Keratinocyte (primary cell): ENCODE measurements around the gene CLDN24. TPM values are rescaled to one million over a fixed set of nuclear protein-coding genes. Genes with fewer than 3 reads are reported as not detected.

Source experiments
- DNase-seq: peaks from one replicate; pipeline ENCODE4 v3.0.0-alpha.2; 2011; ENCODE audit warnings: low read depth, missing footprints, low spot score
- FAIRE-seq: peaks from 2 replicates; lab custom pipeline; 2011; peaks lifted over from hg19 to GRCh38; lab: Jason Lieb, UNC
- H2AFZ ChIP-seq: 2 replicates; pipeline ENCODE4 v1.6.0; 2012; ENCODE audit warnings: low read length, control low read depth, inconsistent platforms; ENCODE audit not compliant: control insufficient read depth
- H3K27ac ChIP-seq: 2 replicates; pipeline ENCODE4 v1.5.1; 2011; ENCODE audit warnings: low read length; ENCODE audit not compliant: control insufficient read depth, insufficient read depth
- H3K27me3 ChIP-seq: 3 replicates; pipeline ENCODE4 v1.6.0; 2011; ENCODE audit warnings: low read length; ENCODE audit not compliant: control insufficient read depth, insufficient read depth; ENCODE audit errors: extremely low read depth
- H3K36me3 ChIP-seq, 2 experiments: 2 replicates in 1 of 2; 3 replicates in 1 of 2; pipeline ENCODE4 v1.5.1; 2011; ENCODE audit warnings: low read length in 2 of 2, mild to moderate bottlenecking in 1 of 2; ENCODE audit not compliant: control insufficient read depth in 2 of 2, insufficient read depth in 2 of 2; ENCODE audit errors: extremely low read depth in 1 of 2
- H3K4me1 ChIP-seq: 3 replicates; pipeline ENCODE4 v1.5.1; 2011; ENCODE audit warnings: low read length; ENCODE audit not compliant: control insufficient read depth, insufficient read depth; ENCODE audit errors: extremely low read depth
- H3K4me2 ChIP-seq: 3 replicates; pipeline ENCODE4 v1.6.0; 2011; ENCODE audit warnings: low read depth, low read length; ENCODE audit not compliant: control insufficient read depth, insufficient read depth; ENCODE audit errors: extremely low read depth
- H3K4me3 ChIP-seq, 3 experiments: fragments of 200-600 bp in 1 of 3; sonication (generic) in 1 of 3; 2 replicates in 2 of 3; 3 replicates in 1 of 3; pipeline ENCODE4 v1.5.1; 2011 to 2016; ENCODE audit warnings: low read length in 3 of 3, mild to moderate bottlenecking in 3 of 3, control low read depth in 2 of 3, inconsistent platforms in 1 of 3, low read depth in 1 of 3, mixed read lengths in 1 of 3, mixed run types in 1 of 3, moderate library complexity in 1 of 3; ENCODE audit not compliant: control insufficient read depth in 2 of 3, insufficient read depth in 2 of 3; ENCODE audit errors: extremely low read depth in 1 of 3
- H3K79me2 ChIP-seq: 2 replicates; pipeline ENCODE4 v1.6.0; 2012; ENCODE audit warnings: low read length; ENCODE audit not compliant: control insufficient read depth, insufficient read depth
- H3K9ac ChIP-seq: 3 replicates; pipeline ENCODE4 v1.6.0; 2011; ENCODE audit warnings: low read length; ENCODE audit not compliant: control insufficient read depth, insufficient read depth; ENCODE audit errors: extremely low read depth
- H3K9me1 ChIP-seq: 3 replicates; pipeline ENCODE4 v1.6.0; 2011; ENCODE audit warnings: low read length; ENCODE audit not compliant: control insufficient read depth, insufficient read depth; ENCODE audit errors: extremely low read depth
- H3K9me3 ChIP-seq: 2 replicates; pipeline ENCODE4 v1.5.1; 2012; ENCODE audit warnings: low read depth, low read length; ENCODE audit not compliant: control insufficient read depth
- H4K20me1 ChIP-seq: 3 replicates; pipeline ENCODE4 v1.6.0; 2011; ENCODE audit warnings: low read length; ENCODE audit not compliant: control insufficient read depth, insufficient read depth; ENCODE audit errors: extremely low read depth
- CTCF ChIP-seq, 3 experiments: IDR thresholded peaks in 1 of 3; conservative IDR thresholded peaks in 1 of 3; optimal IDR thresholded peaks in 1 of 3; 2 replicates in 2 of 3; 3 replicates in 1 of 3; pipeline versions ENCODE3 to v1.5.1; 2011; ENCODE audit warnings: low read length in 3 of 3, mild to moderate bottlenecking in 3 of 3, moderate library complexity in 2 of 3, control low read depth in 1 of 3, inconsistent platforms in 1 of 3; ENCODE audit not compliant: insufficient read depth in 2 of 3; ENCODE audit errors: extremely low read depth in 1 of 3
- EZH2 ChIP-seq: IDR thresholded peaks from one replicate; pipeline ENCODE4 v1.6.1; 2012; ENCODE audit warnings: inconsistent platforms, mild to moderate bottlenecking, low read length, moderate library complexity
- dilution Hi-C: fragments of 300-500 bp; cut with MboI; formaldehyde crosslinking; loops from one replicate; pipeline ENCODE4 v1.7.0; 2020; ENCODE audit warnings: low sequenced_read_pairs; ENCODE audit not compliant: extremely low pct_ligation_motif_present
- polyA plus RNA-seq, 5 experiments: library from polyadenylated mRNA; depleted of rRNA in 3 of 5; stranded (reverse) in 3 of 5; stranded (forward) in 1 of 5; unstranded in 1 of 5; fragments of >200 nt; gene quantifications; 1 replicate in 1 of 5; 2 replicates in 3 of 5; 3 replicates in 1 of 5; pipeline versions ENCODE4 v1.2.1 to v1.2.3, GENCODE V29; 2011 to 2012; ENCODE audit warnings: missing spikeins in 2 of 5, low read depth in 1 of 5, low replicate concordance in 1 of 5

Gene CLDN24
- polyA plus RNA-seq, 1 donor (not counting 4 experiments of a cell fraction or from before 2014, with no cell fraction given) = not detected

GRCh38 chr4:183358215-183358755, 36.1 kb upstream of the CLDN24 start:
- TF ChIP-seq EZH2 = no peak
- TF ChIP-seq CTCF (optimal IDR thresholded peaks at IDR 0.05 in 1 of 3, IDR thresholded peaks at IDR 0.05 in 1 of 3, conservative IDR thresholded peaks at IDR 0.05 in 1 of 3; ENCODE audit: extremely low read depth in 1 of 3, insufficient read depth in 2 of 3, low read length in 3 of 3) = no peak
- no peaks in the 10 kb centered on the region for H3K9me3 ChIP-seq
- FAIRE-seq = no peak

GRCh38 chr4:183356931-183357675, 34.9 kb upstream of the CLDN24 start:
- DNase-seq (peak; percentile 90), FAIRE-seq (peak; percentile 96)
- Histone ChIP-seq H3K36me3 (no peaks in the 10 kb centered on the region), H3K27ac (peak overlapping the region; percentile 39), H3K79me2 (no peaks in the 10 kb centered on the region), H3K4me2 (peak overlapping the region; percentile 67), H3K27me3 (no peaks in the 10 kb centered on the region), H3K9me1 (no peaks in the 10 kb centered on the region), H2AFZ (peak overlapping the region; percentile 36), H3K9me3 (no peaks in the 10 kb centered on the region), H3K4me1 (peaks cover 51% of the 10 kb centered on the region), H4K20me1 (no peaks in the 10 kb centered on the region), H3K4me3 (no peak overlapping the region), H3K9ac (no peak overlapping the region)
- dilution Hi-C loops = no loop called here
- TF ChIP-seq CTCF (optimal IDR thresholded peaks at IDR 0.05 in 1 of 3, IDR thresholded peaks at IDR 0.05 in 1 of 3, conservative IDR thresholded peaks at IDR 0.05 in 1 of 3; ENCODE audit: extremely low read depth in 1 of 3, insufficient read depth in 2 of 3, low read length in 3 of 3) = no peak
- TF ChIP-seq EZH2 = no peak

More at GRCh38 chr4:183358215-183358755, 36.1 kb upstream of the CLDN24 start:
- no peak overlapping the region for H3K27ac ChIP-seq
- H3K9me1 ChIP-seq = no peaks in the 10 kb centered on the region
- no peak overlapping the region for H2AFZ ChIP-seq
- no peak for DNase-seq
- H3K79me2 ChIP-seq = no peaks in the 10 kb centered on the region
- H3K9ac ChIP-seq = no peak overlapping the region
- dilution Hi-C loops = no loop called here
- H3K4me2 ChIP-seq = no peak overlapping the region
- no peaks in the 10 kb centered on the region for H3K27me3 ChIP-seq
- H4K20me1 ChIP-seq = no peaks in the 10 kb centered on the region
- H3K4me3 ChIP-seq = no peak overlapping the region
- peaks cover 47% of the 10 kb centered on the region for H3K4me1 ChIP-seq
- H3K36me3 ChIP-seq = no peaks in the 10 kb centered on the region
